A673 (cell line): ENCODE data around the gene SPAG16.

Experiments used
- CTCF ChIP-seq: fragments of 300-800, 200-600 bp; sonication (generic); conservative IDR thresholded peaks from 2 replicates; pipeline ENCODE4 v1.5.1; 2017; ENCODE audit warnings: low read depth, mild to moderate bottlenecking, antibody characterized with exemption, low read length, moderate library complexity, mixed read lengths
- EZH2 ChIP-seq: fragments of 200-600 bp; sonication (generic); IDR thresholded peaks from 2 replicates; pipeline ENCODE4 v1.6.1; 2017; ENCODE audit warnings: borderline replicate concordance, low read depth, mild to moderate bottlenecking, mixed read lengths, antibody characterized with exemption, low read length; ENCODE audit not compliant: poor library complexity, severe bottlenecking

- TF ChIP-seq EZH2 (no peak), CTCF (no peak)
Observed at GRCh38 chr2:213455316-213456008, 171.2 kb downstream of the SPAG16 start.
